ENCODE data around the gene COIL. TPM values are rescaled to one million over a fixed set of nuclear protein-coding genes. Genes with fewer than 3 reads are reported as not detected.

COIL gene
- total and polyA plus RNA-seq, 9 of the 15 experiments (the other 6 are each of a cell fraction or from before 2014, with no cell fraction given) = 23.9 to 41.3 (median 28.7) TPM

DNA sequence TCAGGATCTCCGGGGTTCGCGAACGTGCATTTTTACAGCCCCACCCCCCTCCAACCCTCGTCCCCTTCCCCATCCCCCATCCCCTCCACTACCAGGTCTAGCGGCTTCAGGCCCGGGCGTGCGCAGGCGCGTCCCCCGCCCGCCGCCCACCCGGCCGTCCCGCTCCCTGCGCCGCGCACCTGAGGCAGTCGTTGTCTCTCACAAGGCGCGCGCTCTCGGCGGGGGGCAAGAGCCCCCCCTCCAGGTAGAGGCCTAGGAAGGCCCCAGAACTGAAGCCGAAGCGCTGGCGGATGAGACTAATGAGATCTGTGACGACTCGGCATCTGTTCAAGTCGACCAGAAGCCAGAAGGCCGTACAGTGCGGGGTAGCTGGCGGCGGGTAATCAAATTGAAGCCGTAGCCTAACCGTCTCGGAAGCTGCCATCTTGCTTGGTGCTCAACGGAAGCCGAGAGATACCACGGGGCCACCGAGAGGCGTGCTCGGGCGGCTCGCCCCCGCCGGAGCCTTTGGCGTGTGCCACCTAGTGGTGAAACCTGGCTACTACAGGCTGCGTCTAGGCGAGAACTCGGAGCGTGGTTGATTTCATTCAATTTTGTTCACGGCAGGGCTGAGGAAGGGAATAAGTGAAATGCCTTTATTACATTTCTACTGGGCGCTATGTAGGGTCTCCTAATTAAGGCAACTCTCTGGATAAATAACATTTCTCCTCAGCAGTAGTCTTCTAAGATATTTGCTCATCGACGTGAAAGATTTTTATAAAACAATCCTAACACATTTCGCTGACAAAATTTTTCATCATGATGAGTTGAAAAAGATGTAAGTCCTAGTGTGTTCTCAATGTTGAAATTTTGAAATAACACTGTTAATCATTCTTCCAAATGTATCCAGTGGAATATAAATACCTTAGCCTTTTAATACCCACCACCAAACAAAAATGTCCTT, at the start of gene COIL (continued):
- peak; percentile 16; the same call in 1 of the 2 replicates for TF ChIP-seq LEF1 (IDR thresholded peaks at IDR 0.05)
- peak; percentile 40; the same call in 1 of the 2 replicates for TF ChIP-seq TEAD4 (IDR thresholded peaks at IDR 0.05; ENCODE audit: low read length)
- no peak for TF ChIP-seq TEAD4 (CRISPR knock-in tag; IDR thresholded peaks at IDR 0.05; ENCODE audit: borderline replicate concordance)
- TF ChIP-seq ADNP (tag; IDR thresholded peaks at IDR 0.05) = no peak
- no peak for TF ChIP-seq CBX1 (IDR thresholded peaks at IDR 0.05; ENCODE audit: low read depth)
- no peak; the same call in 1 of the 2 replicates for TF ChIP-seq SMARCC2 (IDR thresholded peaks at IDR 0.05; ENCODE audit: low read depth)
- TF ChIP-seq CREB3L1 (IDR thresholded peaks at IDR 0.05; ENCODE audit: borderline replicate concordance, low read depth) = peak; percentile 61; the same call in 1 of the 2 replicates
- TF ChIP-seq TCF3 (CRISPR knock-in tag; IDR thresholded peaks at IDR 0.05) = no peak; the same call in 1 of the 2 replicates
- TF ChIP-seq C11orf30 (IDR thresholded peaks at IDR 0.05; ENCODE audit: low read depth) = peak; percentile 92
- no peak for TF ChIP-seq ZNF224 (CRISPR knock-in tag; IDR thresholded peaks at IDR 0.05)
- peak; percentile 90 for TF ChIP-seq PHF20 (IDR thresholded peaks at IDR 0.05; ENCODE audit: partially characterized antibody)
- no peak for TF ChIP-seq MXD1 (CRISPR knock-in tag; IDR thresholded peaks at IDR 0.05; ENCODE audit: borderline replicate concordance, poor library complexity, severe bottlenecking)
- TF ChIP-seq SMARCE1 (IDR thresholded peaks at IDR 0.05) = 0 out of 2 replicates have a peak, but pooled peaks have one; percentile 16
- no peak; the same call in none of the 2 replicates for TF ChIP-seq ETV5 (CRISPR knock-in tag; IDR thresholded peaks at IDR 0.05; ENCODE audit: low read depth)
- peak; percentile 95 to 99 (median 96) for TF ChIP-seq CTCF (IDR thresholded peaks at IDR 0.05 in 2 of 3, conservative IDR thresholded peaks at IDR 0.05 in 1 of 3; ENCODE audit: insufficient read depth in 2 of 3, low read depth in 1 of 3, low read length in 3 of 3)
- TF ChIP-seq ILF3 (IDR thresholded peaks at IDR 0.05; ENCODE audit: borderline replicate concordance) = peak; percentile 29; the same call in 1 of the 2 replicates
- no peak for TF ChIP-seq RHOXF2B (CRISPR knock-in tag; conservative IDR thresholded peaks at IDR 0.05)
- TF ChIP-seq, protein P1, sequence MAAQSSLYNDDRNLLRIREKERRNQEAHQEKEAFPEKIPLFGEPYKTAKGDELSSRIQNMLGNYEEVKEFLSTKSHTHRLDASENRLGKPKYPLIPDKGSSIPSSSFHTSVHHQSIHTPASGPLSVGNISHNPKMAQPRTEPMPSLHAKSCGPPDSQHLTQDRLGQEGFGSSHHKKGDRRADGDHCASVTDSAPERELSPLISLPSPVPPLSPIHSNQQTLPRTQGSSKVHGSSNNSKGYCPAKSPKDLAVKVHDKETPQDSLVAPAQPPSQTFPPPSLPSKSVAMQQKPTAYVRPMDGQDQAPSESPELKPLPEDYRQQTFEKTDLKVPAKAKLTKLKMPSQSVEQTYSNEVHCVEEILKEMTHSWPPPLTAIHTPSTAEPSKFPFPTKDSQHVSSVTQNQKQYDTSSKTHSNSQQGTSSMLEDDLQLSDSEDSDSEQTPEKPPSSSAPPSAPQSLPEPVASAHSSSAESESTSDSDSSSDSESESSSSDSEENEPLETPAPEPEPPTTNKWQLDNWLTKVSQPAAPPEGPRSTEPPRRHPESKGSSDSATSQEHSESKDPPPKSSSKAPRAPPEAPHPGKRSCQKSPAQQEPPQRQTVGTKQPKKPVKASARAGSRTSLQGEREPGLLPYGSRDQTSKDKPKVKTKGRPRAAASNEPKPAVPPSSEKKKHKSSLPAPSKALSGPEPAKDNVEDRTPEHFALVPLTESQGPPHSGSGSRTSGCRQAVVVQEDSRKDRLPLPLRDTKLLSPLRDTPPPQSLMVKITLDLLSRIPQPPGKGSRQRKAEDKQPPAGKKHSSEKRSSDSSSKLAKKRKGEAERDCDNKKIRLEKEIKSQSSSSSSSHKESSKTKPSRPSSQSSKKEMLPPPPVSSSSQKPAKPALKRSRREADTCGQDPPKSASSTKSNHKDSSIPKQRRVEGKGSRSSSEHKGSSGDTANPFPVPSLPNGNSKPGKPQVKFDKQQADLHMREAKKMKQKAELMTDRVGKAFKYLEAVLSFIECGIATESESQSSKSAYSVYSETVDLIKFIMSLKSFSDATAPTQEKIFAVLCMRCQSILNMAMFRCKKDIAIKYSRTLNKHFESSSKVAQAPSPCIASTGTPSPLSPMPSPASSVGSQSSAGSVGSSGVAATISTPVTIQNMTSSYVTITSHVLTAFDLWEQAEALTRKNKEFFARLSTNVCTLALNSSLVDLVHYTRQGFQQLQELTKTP (IDR thresholded peaks at IDR 0.05; ENCODE audit: low read depth in 1 of 2, partially characterized antibody in 2 of 2) = peak in 1 of 2 experiments; percentile 46
- peak; percentile 94 for TF ChIP-seq NFRKB (IDR thresholded peaks at IDR 0.05; ENCODE audit: low read depth)
